Uterus (tissue), 4 donors: ENCODE results near the gene SLC17A9. TPM values are rescaled to one million over a fixed set of nuclear protein-coding genes. Genes with fewer than 3 reads are reported as not detected.

Experiments used
- DNase-seq, 2 donors: peaks; one replicate each; pipeline ENCODE4 v3.0.0-alpha.2; 2019 to 2020
- H3K27ac ChIP-seq, 2 donors: fragments of 200-600 bp; sonication (generic); 1 replicate in 1 of 2; 2 replicates in 1 of 2; pipeline ENCODE4 v1.5.1; 2016 to 2018
- H3K27me3 ChIP-seq, 2 donors: fragments of 200-600 bp; sonication (generic); one replicate each; pipeline ENCODE4 v1.5.1; 2018 to 2019; ENCODE audit warnings: control low read depth in 1 of 2
- H3K36me3 ChIP-seq, 2 donors: fragments of 200-600 bp; sonication (generic); one replicate each; pipeline ENCODE4 v1.5.1; 2019; ENCODE audit warnings: control low read depth in 1 of 2
- H3K4me1 ChIP-seq, 2 donors: fragments of 200-600 bp; sonication (generic); one replicate each; pipeline ENCODE4 v1.5.1; 2018 to 2019; ENCODE audit warnings: control low read depth in 1 of 2
- H3K4me3 ChIP-seq, 2 donors: fragments of 200-600 bp; sonication (generic); 1 replicate in 1 of 2; 2 replicates in 1 of 2; pipeline ENCODE4 v1.5.1; 2018 to 2019; ENCODE audit warnings: mild to moderate bottlenecking in 1 of 2
- H3K9me3 ChIP-seq, 2 donors: fragments of 200-600 bp; sonication (generic); one replicate each; pipeline ENCODE4 v1.5.1; 2019; ENCODE audit warnings: control low read depth in 1 of 2
- CTCF ChIP-seq, 4 experiments: fragments of 200-600 bp in 2 of 4; fragments of 450-650 bp in 2 of 4; sonication (generic) in 2 of 4; IDR thresholded peaks; one replicate each; pipeline ENCODE4 v1.5.1; 2016 to 2019; ENCODE audit warnings: antibody characterized with exemption in 4 of 4, mild to moderate bottlenecking in 2 of 4, moderate library complexity in 1 of 4
- POLR2A ChIP-seq, 2 donors: fragments of 450-650 bp; IDR thresholded peaks; one replicate each; pipeline ENCODE4 v1.6.1; 2016; ENCODE audit warnings: antibody characterized with exemption in 2 of 2, mild to moderate bottlenecking in 1 of 2, moderate library complexity in 1 of 2
- intact Hi-C: fragments of 100-400 bp; cut with DNase I; formaldehyde crosslinking; loops from one replicate; pipeline ENCODE4 v1.15.1; 2023; ENCODE audit warnings: low total_unique reads
- total RNA-seq, 4 donors: library from RNA; depleted of rRNA in 3 of 4; stranded (reverse); fragments of >200 nt in 3 of 4; gene quantifications; one replicate each; pipeline versions ENCODE4 v1.1.0 to v1.2.4, GENCODE V29; 2014 to 2023
- donor health status: DM: yes; HTN: yes; CAD: no.

SLC17A9 gene
- total RNA-seq, 4 donors from 2014 or later = 0.26 to 5.4 (median 1.6) TPM; not detected in 1

- TF ChIP-seq POLR2A (IDR thresholded peaks at IDR 0.05) = no peak
- no peak for TF ChIP-seq CTCF (IDR thresholded peaks at IDR 0.05)
- H3K4me3 ChIP-seq = no peak overlapping the region
- no peak for DNase-seq
- no peaks in the 10 kb centered on the region for H3K9me3 ChIP-seq
- peaks cover 0 to 6% of the 10 kb centered on the region in 2 donors for H3K4me1 ChIP-seq
- H3K27me3 ChIP-seq = no peaks in the 10 kb centered on the region
- intact Hi-C loops = no loop called here
- H3K36me3 ChIP-seq = no peaks in the 10 kb centered on the region
- no peak overlapping the region for H3K27ac ChIP-seq
These were observed 41.6 kb upstream of the SLC17A9 start for GRCh38 chr20:62910777-62911497.

- peaks cover under 1 to 8% of the 10 kb centered on the region in 2 donors for H3K4me1 ChIP-seq
- H3K4me3 ChIP-seq = no peak overlapping the region
- TF ChIP-seq POLR2A (IDR thresholded peaks at IDR 0.05) = no peak
- TF ChIP-seq CTCF (IDR thresholded peaks at IDR 0.05) = no peak
- no peak overlapping the region for H3K27ac ChIP-seq
- H3K27me3 ChIP-seq = no peaks in the 10 kb centered on the region
- no peak for DNase-seq
- no peaks in the 10 kb centered on the region for H3K9me3 ChIP-seq
- no peaks in the 10 kb centered on the region for H3K36me3 ChIP-seq
- intact Hi-C loops = no loop called here
These were observed 40.7 kb upstream of the SLC17A9 start for GRCh38 chr20:62911701-62912280.

GRCh38 chr20:62913043-62913630 lies 39.4 kb upstream of the SLC17A9 start:
- Histone ChIP-seq H3K36me3 (no peaks in the 10 kb centered on the region), H3K27me3 (no peaks in the 10 kb centered on the region), H3K4me1 (peaks cover 5 to 21% of the 10 kb centered on the region in 2 donors), H3K9me3 (no peaks in the 10 kb centered on the region), H3K4me3 (no peak overlapping the region), H3K27ac (no peak overlapping the region)
- intact Hi-C loops = no loop called here
- TF ChIP-seq CTCF (IDR thresholded peaks at IDR 0.05) (no peak), POLR2A (IDR thresholded peaks at IDR 0.05) (no peak)
- no peak for DNase-seq

GRCh38 chr20:62914436-62914835 lies 38.1 kb upstream of the SLC17A9 start:
- intact Hi-C loops = no loop called here
- TF ChIP-seq POLR2A (IDR thresholded peaks at IDR 0.05) (no peak), CTCF (IDR thresholded peaks at IDR 0.05) (no peak)
- Histone ChIP-seq H3K36me3 (no peaks in the 10 kb centered on the region), H3K27ac (no peak overlapping the region), H3K9me3 (no peaks in the 10 kb centered on the region), H3K4me3 (no peak overlapping the region), H3K4me1 (peaks cover 5 to 21% of the 10 kb centered on the region in 2 donors), H3K27me3 (no peaks in the 10 kb centered on the region)
- DNase-seq = no peak

- no peaks in the 10 kb centered on the region for H3K36me3 ChIP-seq
- intact Hi-C loops = no loop called here
- H3K4me1 ChIP-seq = peaks cover 5 to 22% of the 10 kb centered on the region in 2 donors
- H3K27ac ChIP-seq = no peak overlapping the region
- DNase-seq = no peak
- no peaks in the 10 kb centered on the region for H3K27me3 ChIP-seq
- no peak overlapping the region for H3K4me3 ChIP-seq
- H3K9me3 ChIP-seq = no peaks in the 10 kb centered on the region
- TF ChIP-seq POLR2A (IDR thresholded peaks at IDR 0.05) = no peak
- TF ChIP-seq CTCF (IDR thresholded peaks at IDR 0.05) = no peak
These were observed 37.5 kb upstream of the SLC17A9 start for GRCh38 chr20:62914970-62915457.
